Transverse colon (tissue), 4 donors: ENCODE results near the gene HECW1. TPM values are rescaled to one million over a fixed set of nuclear protein-coding genes. Genes with fewer than 3 reads are reported as not detected.

Experiments used
- DNase-seq: peaks from one replicate; pipeline ENCODE4 v3.0.0-alpha.2; 2019
- H3K27ac ChIP-seq, 4 donors: fragments of 200-600 bp; sonication (generic); 2 replicates each; pipeline ENCODE4 v1.5.1; 2016 to 2018; ENCODE audit warnings: inconsistent platforms in 4 of 4
- H3K27me3 ChIP-seq: fragments of 200-600 bp; sonication (generic); 2 replicates; pipeline ENCODE4 v1.5.1; 2017; ENCODE audit warnings: inconsistent platforms
- H3K36me3 ChIP-seq, 4 donors: fragments of 200-600 bp; sonication (generic); 2 replicates each; pipeline ENCODE4 v1.5.1; 2017 to 2019; ENCODE audit warnings: inconsistent platforms in 4 of 4
- H3K4me1 ChIP-seq, 4 donors: fragments of 200-600 bp; sonication (generic); 2 replicates each; pipeline ENCODE4 v1.5.1; 2017 to 2020; ENCODE audit warnings: inconsistent platforms in 4 of 4
- H3K4me3 ChIP-seq, 4 donors: fragments of 200-600 bp; sonication (generic); 1 replicate in 1 of 4; 2 replicates in 3 of 4; pipeline versions ENCODE4 v1.5.1 to v1.6.1; 2017 to 2019; ENCODE audit warnings: inconsistent platforms in 4 of 4
- H3K9me3 ChIP-seq, 2 donors: fragments of 200-600 bp; sonication (generic); 2 replicates each; pipeline ENCODE4 v1.5.1; 2017 to 2019; ENCODE audit warnings: inconsistent platforms in 2 of 2
- EP300 ChIP-seq: sonication (generic); formaldehyde crosslinking; IDR thresholded peaks from one replicate; pipeline ENCODE4 v1.6.1; 2017; ENCODE audit warnings: antibody characterized with exemption, low read depth
- POLR2A ChIP-seq: fragments of 450-650 bp; IDR thresholded peaks from one replicate; pipeline ENCODE4 v1.6.1; 2016; ENCODE audit warnings: antibody characterized with exemption, mild to moderate bottlenecking, moderate library complexity
- POLR2AphosphoS5 ChIP-seq, 3 donors: sonication (generic); formaldehyde crosslinking; IDR thresholded peaks; one replicate each; pipeline ENCODE4 v1.6.1; 2016; ENCODE audit warnings: antibody characterized with exemption in 3 of 3
- WGBS, 2 donors: methylation state at CpG; one replicate each; pipeline ENCODE4 v1.1.5; 2018; ENCODE audit warnings: low coverage in 1 of 2; 5-methylcytosine and 5-hydroxymethylcytosine counted together
- in situ Hi-C, 4 donors: fragments of 200-750 bp; cut with MboI; loops; one replicate each; pipeline versions ENCODE4 v1.15.0 to v1.15.1; 2017; ENCODE audit warnings: low sequenced_read_pairs in 3 of 4, low pct_ligation_motif_present in 1 of 4, low pct_unique_long_range_greater_than_20kb in 1 of 4
- intact Hi-C: fragments of 100-400 bp; cut with DNase I; formaldehyde crosslinking; loops from one replicate; pipeline ENCODE4 v1.15.1; 2023; ENCODE audit warnings: low total_unique reads
- total RNA-seq, 4 donors: library from RNA; depleted of rRNA; stranded (reverse); fragments of >200 nt; gene quantifications; one replicate each; pipeline ENCODE4 v1.1.0, GENCODE V29; 2016
- TF ChIP-seq, protein P1 (sequence below), 5 experiments: fragments of 200-600 bp in 3 of 5; fragments of 450-650 bp in 2 of 5; sonication (generic) in 3 of 5; IDR thresholded peaks; 1 replicate in 2 of 5; 2 replicates in 3 of 5; pipeline ENCODE4 v1.5.1; 2016 to 2017; ENCODE audit warnings: antibody characterized with exemption in 5 of 5, inconsistent platforms in 3 of 5, mild to moderate bottlenecking in 2 of 5, moderate library complexity in 1 of 5

Gene HECW1
- total RNA-seq, 4 donors from 2014 or later = 1.1 to 1.4 TPM; not detected in 2

DNA sequence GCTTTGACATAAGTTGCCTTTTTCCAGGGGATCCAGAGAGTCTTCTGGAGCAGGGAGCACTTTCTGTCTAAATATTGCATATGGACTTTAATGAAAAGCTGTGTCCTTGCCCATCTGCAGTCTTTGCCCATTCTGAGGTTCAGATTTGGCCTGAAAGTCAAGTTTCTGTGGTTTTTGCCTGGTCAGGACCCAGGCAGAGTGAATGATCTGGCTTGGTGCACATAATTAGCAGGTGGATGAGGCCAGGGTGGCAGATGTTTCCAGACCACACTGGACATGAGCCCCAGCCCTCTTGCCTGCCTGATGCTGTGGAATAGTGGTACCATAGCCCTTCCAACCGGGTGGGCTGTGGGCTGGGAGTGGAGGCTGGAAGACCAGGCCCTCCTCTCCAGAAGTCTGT lies 11.0 kb downstream of the HECW1 start:
- intact Hi-C loops = no loop called here
- Histone ChIP-seq H3K36me3 (no peaks in the 10 kb centered on the region), H3K27me3 (peaks cover 7% of the 10 kb centered on the region), H3K4me1 (no peaks in the 10 kb centered on the region), H3K4me3 (no peak overlapping the region), H3K9me3 (no peaks in the 10 kb centered on the region), H3K27ac (no peak overlapping the region)
- DNase-seq = no peak
- 32% methylated on average over 1 of the region's 1 CpG; no CpG with 5 or more reads in 1 of the 2 donors for WGBS, 2 donors
- no peak for TF ChIP-seq POLR2A
- no peak for TF ChIP-seq POLR2AphosphoS5 (IDR thresholded peaks at IDR 0.05)
- TF ChIP-seq, protein P1, sequence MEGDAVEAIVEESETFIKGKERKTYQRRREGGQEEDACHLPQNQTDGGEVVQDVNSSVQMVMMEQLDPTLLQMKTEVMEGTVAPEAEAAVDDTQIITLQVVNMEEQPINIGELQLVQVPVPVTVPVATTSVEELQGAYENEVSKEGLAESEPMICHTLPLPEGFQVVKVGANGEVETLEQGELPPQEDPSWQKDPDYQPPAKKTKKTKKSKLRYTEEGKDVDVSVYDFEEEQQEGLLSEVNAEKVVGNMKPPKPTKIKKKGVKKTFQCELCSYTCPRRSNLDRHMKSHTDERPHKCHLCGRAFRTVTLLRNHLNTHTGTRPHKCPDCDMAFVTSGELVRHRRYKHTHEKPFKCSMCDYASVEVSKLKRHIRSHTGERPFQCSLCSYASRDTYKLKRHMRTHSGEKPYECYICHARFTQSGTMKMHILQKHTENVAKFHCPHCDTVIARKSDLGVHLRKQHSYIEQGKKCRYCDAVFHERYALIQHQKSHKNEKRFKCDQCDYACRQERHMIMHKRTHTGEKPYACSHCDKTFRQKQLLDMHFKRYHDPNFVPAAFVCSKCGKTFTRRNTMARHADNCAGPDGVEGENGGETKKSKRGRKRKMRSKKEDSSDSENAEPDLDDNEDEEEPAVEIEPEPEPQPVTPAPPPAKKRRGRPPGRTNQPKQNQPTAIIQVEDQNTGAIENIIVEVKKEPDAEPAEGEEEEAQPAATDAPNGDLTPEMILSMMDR (IDR thresholded peaks at IDR 0.05) = no peak
- TF ChIP-seq EP300 = no peak
- in situ Hi-C loops = no loop called here

GRCh38 chr7:43124388-43124787 lies 11.9 kb downstream of the HECW1 start:
- in situ Hi-C loops (no loop called here), intact Hi-C loops (no loop called here)
- peaks cover 7% of the 10 kb centered on the region for H3K27me3 ChIP-seq
- no peaks in the 10 kb centered on the region for H3K36me3 ChIP-seq
- H3K4me3 ChIP-seq = no peak overlapping the region
- WGBS, 2 donors = 54 to 70% methylated on average over 2 to 3 of the region's 3 CpGs
- no peaks in the 10 kb centered on the region for H3K4me1 ChIP-seq
- DNase-seq = no peak
- no peak overlapping the region for H3K27ac ChIP-seq
- TF ChIP-seq, protein P1 (IDR thresholded peaks at IDR 0.05) = no peak
- no peak for TF ChIP-seq POLR2A
- TF ChIP-seq EP300 = no peak
- TF ChIP-seq POLR2AphosphoS5 (IDR thresholded peaks at IDR 0.05) = no peak
- H3K9me3 ChIP-seq = no peaks in the 10 kb centered on the region

DNA sequence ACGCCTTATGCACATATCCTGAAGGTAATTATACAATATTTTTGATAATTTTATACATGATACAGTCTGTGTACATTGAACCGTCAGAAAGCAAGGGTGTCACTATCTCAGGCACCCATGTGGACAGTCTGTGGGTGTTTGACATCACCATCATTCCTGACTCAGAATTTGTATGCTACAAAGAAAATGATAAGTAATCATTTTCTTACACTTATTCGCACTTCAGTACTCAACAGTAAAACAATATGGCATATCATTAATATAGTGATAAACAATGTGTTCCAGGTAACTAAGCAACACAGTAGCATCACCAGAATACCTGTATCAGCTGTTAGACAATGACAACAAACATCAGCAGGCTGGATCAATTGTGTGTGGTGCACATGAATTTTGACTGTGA lies 17.9 kb downstream of the HECW1 start:
- in situ Hi-C loops (no loop called here), intact Hi-C loops (loop anchor here (1.0 kb wide), 1 partner anchor 24 kb away; no protein-coding TSS in a partner anchor)
- no peaks in the 10 kb centered on the region for H3K27me3 ChIP-seq
- H3K36me3 ChIP-seq = no peaks in the 10 kb centered on the region
- no peak for TF ChIP-seq POLR2A
- TF ChIP-seq EP300 = no peak
- no peak for TF ChIP-seq POLR2AphosphoS5 (IDR thresholded peaks at IDR 0.05)
- TF ChIP-seq, protein P1 (IDR thresholded peaks at IDR 0.05) = no peak
- H3K27ac ChIP-seq = no peak overlapping the region
- no peak overlapping the region for H3K4me3 ChIP-seq
- no peaks in the 10 kb centered on the region for H3K4me1 ChIP-seq
- WGBS, 2 donors = 80 to 84% methylated on average over 3 of the region's 3 CpGs
- no peaks in the 10 kb centered on the region for H3K9me3 ChIP-seq
- no peak for DNase-seq

GRCh38 chr7:43135129-43135528 lies 22.7 kb downstream of the HECW1 start:
- TF ChIP-seq POLR2AphosphoS5 (IDR thresholded peaks at IDR 0.05) (no peak), EP300 (no peak), POLR2A (no peak)
- TF ChIP-seq, protein P1 (IDR thresholded peaks at IDR 0.05) = no peak
- H3K36me3 ChIP-seq = no peaks in the 10 kb centered on the region
- no peak for DNase-seq
- H3K27me3 ChIP-seq = no peaks in the 10 kb centered on the region
- H3K27ac ChIP-seq = no peak overlapping the region
- no peaks in the 10 kb centered on the region for H3K9me3 ChIP-seq
- WGBS, 2 donors = 53 to 56% methylated on average over 1 of the region's 1 CpG
- intact Hi-C loops = no loop called here
- no peaks in the 10 kb centered on the region for H3K4me1 ChIP-seq
- no peak overlapping the region for H3K4me3 ChIP-seq
- in situ Hi-C loops = no loop called here
